Measurements from ENCODE around the gene BDKRB1.

The BDKRB1 gene

DNA sequence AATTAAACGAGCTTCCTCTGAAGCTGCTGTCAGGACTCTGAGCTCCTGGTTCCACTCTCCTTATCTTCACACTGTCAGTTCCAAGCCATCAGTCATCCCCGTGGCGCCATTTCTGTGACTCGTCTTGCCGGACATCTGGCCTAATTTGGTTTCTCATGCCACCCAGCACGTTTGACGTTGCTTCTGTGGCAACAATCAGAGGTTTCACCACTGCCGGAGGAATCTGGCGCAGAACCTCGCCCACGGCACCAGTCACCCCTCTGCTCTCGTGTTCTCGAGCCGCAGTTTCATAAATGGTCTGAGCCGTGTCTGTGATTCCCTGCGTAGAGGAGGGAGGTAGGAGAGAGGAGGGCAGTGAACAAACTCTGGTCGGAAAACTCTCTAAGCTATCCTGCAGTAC is 29.7 kb downstream of the BDKRB1 start:
- DNase-seq: no peak

DNA sequence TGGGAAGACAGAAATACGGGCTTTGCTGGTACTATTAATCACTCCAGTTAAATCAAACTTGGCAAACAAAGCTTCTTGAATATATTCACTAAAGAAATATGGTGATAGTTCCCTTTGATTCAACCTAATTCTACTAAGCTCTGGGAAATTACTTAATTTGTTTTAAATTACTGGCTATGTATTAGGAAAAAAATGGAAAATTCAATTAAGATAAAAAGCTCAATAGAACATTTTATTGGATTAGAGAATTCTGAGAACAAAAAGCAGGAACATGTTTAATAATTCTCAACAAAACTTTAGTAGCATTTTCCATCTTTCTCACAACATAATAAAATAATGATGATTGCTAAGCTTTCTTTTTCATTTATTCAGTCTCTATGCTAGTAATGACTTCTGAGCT is 30.2 kb downstream of the BDKRB1 start:
- DNase-seq: no peak

DNA sequence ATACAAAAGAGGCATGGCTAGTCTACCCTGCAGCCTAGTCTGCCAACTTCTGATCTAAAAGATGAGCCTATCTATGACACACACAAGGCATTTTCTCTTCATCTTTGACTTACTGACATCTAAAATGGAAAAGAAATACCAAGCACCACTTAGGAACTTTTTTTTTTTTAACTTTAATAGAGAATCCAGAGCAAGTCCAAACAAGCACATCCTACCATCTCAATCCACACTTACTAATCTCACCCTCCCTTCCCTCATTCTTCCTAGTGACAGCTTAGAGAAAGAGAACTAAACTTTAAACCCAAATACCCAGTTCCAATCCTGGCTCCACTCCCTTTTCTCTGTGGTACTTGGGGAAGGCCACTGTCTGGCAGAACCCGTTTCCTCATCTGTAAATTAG is 31.8 kb downstream of the BDKRB1 start:
- DNase-seq: no peak

GRCh38 chr14:96294246-96294645 is 38.2 kb downstream of the BDKRB1 start:
- no peak for DNase-seq

GRCh38 chr14:96297000-96297399 is 41.0 kb downstream of the BDKRB1 start:
- DNase-seq: peak in 1 of 2 donors; percentile 33

DNA sequence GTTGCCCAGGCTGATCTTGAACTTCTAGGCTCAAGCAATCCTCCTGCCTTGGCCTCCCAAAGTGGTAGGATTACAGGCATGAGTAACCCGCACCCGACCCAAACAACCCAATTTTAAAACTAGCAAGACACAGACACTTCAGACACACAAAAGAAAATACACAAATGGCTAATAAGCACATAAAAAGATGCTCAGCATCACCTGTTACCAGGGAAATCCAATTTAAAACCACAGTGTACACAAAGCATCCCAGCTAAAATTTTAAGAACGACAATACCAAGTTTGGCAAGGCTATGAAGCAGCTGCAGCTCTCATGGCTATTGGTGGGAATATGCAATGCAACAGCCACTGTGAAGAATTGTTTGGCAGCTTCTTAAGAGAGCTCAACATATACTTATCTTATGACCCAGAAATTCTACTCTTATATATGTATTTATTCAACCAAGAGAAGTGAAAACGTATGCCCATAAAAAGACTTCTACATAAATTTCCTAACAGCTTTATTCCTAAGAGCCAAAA is 42.0 kb downstream of the BDKRB1 start:
- DNase-seq: no peak

GRCh38 chr14:96299441-96299840 is 43.4 kb downstream of the BDKRB1 start:
- no peak for DNase-seq

- DNase-seq: no peak
Measured at GRCh38 chr14:96303981-96304380, 48.0 kb downstream of the BDKRB1 start.

DNA sequence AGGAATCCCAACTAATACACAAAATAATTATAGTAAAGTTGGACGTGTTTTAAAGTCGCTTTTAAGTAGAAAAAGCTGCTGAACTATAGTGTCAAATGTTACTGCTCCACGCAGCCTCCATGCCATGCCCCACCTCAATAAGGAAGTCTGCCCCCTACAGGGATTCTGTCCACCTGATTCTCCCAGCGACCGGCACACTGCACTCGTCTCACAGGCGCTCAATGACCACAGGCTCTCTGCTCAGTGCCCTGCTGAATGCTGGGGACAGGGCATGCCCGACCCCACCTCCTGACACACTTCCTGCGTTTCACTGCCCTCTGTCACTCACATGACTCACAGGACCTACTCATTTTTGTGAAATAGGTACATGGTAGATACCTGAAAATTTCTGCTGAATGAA is 48.9 kb downstream of the BDKRB1 start:
- DNase-seq: no peak

DNA sequence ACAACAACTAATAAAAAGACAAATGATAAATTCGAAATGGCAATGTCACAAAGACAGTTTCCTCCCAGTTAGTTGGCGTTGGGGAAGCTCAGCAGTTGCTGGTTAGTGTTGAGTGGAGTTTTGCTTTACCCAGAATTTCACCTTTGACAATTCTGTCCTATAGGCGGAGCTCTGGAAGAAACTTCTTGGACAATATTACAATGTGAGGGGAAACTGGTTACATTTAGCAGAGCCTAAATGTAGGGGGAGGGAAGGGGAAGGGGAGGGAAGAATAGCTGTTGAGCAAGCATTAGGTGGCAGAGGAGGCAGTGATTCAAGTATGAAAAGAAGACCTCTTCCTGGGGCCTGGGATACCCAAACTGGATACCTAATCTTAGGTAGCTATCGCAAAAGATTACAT is 51.4 kb downstream of the BDKRB1 start:
- no peak for DNase-seq

GRCh38 chr14:96309133-96309895 is 53.3 kb downstream of the BDKRB1 start:
- no peak for DNase-seq

DNA sequence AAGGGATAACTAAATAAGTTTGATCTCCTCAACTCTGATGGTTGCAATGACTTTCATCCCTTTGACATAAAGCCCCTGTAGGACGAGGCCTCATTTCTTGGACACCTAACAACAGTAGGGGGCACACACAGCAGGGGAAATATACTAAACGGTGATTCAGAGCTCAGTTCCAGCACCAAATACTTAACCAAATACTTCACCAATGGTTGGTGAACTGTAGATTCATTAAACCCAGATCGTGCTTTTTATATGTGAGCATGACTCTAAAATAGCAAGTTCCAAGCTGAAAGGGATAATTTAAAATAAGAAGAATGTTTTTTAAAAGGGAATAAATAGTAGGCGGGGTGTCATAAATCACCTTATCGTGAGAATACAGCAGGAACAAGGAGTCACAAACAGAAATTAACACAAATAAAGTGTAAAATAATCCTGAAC is 53.9 kb downstream of the BDKRB1 start:
- DNase-seq: no peak

DNA sequence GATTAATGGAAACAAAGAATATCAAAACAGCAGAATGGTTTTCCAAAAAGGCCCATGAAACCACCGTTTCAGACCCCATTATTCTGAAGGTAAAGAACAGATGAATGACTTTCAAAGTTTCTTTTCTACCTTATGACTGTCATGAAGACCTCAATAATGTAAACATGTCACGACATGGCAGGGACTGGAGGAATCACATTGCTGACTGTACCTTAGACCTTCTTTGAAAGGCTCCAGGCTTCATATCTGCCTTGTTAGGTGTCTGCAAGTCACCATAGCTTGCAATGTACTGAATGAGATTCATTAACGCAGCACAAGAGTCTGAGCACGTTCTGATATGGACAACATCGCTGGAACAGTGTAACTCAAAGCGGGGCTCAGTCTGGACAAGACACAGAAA is 54.9 kb downstream of the BDKRB1 start:
- no peak for DNase-seq

All from CD4-positive, alpha-beta T cell treated with Interleukin-1 beta for 1 hour (primary cell).